Astrocyte of the spinal cord (primary cell): ENCODE data around the gene SEPTIN1.

ENCODE experiments used
- DNase-seq: peaks from one replicate; pipeline ENCODE4 v3.0.0; 2011; ENCODE audit warnings: low read depth, low spot score
- H3K4me3 ChIP-seq: 2 replicates; pipeline ENCODE4 v1.5.1; 2011; ENCODE audit warnings: low read depth, mild to moderate bottlenecking, low read length, moderate library complexity
- in situ Hi-C: cut with HindIII; loops from 2 replicates; pipeline ENCODE4 v1.10.0; 2017; ENCODE audit warnings: low sequenced_read_pairs
- TF ChIP-seq, protein P1 (sequence below): IDR thresholded peaks from 2 replicates; pipeline ENCODE4 v1.5.1; 2012; ENCODE audit warnings: low read depth, mild to moderate bottlenecking, low read length, inconsistent platforms

Gene SEPTIN1

DNA sequence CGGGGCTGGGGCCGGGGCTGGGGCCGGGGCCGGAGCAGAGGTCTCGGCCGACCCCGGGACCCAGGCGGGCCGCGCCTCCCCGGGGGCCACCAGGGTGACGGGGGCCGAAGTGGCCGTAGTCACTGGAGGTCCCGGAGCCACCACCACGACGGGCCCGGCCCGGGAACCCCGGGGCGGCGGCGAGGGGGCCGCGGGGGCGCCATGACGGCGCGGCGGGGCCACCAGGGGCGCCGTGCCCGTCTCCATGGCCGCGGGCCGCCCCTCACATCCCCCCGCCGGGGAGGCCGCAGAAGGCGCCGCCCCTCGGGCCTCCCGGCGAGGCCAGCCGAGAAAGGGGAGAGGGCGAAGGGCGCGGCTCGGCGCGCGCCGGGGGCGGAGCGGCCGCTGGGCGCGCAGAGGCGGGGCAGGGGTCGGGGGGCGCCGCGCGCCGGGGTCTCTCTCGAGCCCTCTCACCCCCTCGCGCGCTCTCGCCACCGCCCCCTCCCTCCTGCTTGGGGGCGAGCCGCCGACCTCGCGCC, 12.4 kb downstream of the SEPTIN1 start:
- no peak for DNase-seq
- peak overlapping the region; percentile 84 for H3K4me3 ChIP-seq
- TF ChIP-seq, protein P1, sequence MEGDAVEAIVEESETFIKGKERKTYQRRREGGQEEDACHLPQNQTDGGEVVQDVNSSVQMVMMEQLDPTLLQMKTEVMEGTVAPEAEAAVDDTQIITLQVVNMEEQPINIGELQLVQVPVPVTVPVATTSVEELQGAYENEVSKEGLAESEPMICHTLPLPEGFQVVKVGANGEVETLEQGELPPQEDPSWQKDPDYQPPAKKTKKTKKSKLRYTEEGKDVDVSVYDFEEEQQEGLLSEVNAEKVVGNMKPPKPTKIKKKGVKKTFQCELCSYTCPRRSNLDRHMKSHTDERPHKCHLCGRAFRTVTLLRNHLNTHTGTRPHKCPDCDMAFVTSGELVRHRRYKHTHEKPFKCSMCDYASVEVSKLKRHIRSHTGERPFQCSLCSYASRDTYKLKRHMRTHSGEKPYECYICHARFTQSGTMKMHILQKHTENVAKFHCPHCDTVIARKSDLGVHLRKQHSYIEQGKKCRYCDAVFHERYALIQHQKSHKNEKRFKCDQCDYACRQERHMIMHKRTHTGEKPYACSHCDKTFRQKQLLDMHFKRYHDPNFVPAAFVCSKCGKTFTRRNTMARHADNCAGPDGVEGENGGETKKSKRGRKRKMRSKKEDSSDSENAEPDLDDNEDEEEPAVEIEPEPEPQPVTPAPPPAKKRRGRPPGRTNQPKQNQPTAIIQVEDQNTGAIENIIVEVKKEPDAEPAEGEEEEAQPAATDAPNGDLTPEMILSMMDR, result no peak
- in situ Hi-C loops, result no loop called here

DNA sequence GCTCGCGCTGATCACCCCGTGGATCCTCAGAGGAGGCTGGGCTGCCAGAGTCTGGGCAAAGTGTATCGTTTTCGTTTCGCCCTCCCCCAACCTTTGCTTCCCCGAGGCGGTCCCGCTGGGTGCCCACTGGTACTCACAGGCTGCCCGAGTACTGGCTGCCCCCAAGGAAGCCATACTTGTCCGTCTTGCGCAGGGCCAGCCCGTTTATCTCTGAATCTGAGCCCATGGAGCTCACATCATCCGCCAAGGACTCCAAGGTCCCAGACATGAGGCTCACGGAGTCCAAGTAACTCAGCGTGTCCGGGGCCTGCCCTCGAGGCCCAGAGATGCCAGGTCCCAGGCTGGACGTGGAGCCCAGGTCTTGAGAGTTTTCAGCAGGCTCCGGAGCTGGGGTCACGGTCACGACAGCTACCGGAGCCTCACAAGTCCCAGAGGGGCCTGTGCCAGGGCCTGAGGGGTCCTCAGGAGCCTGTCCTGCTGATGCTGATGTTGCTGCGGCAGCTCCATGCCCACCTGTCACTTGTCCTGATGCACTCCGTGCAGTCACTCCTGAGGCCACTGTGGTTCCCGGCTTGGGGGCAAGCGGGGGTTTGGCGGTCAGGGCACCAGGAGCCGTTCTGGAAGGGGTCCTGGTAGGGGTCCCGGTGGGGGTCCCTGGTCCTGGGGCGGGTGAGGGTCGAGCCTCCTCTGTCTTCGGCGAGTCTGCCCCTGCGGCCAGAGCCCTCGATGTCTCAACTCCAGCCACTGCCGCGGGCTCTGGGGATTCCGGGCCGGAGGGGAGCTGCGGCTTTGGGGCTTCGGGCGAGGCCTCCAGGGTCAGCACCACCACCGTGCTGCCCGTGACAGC, 13.0 kb downstream of the SEPTIN1 start:
- TF ChIP-seq, protein P1, result no peak
- peak overlapping the region; percentile 84 for H3K4me3 ChIP-seq
- no peak for DNase-seq
- in situ Hi-C loops, result no loop called here

DNA sequence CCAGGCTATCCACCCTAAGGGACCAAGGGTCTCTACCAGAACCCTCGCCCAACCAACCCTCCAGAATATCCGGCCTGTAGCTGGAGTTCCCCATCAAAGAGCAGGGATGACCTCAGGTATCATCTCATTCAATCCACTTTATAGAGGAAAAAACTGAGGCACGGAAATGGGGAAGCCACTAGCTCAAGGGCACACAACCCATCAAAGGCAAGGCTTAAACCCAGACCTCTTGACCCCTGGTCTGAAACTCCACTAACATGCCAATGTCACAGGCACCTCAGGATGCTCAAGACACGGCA, 13.6 kb downstream of the SEPTIN1 start:
- DNase-seq, result no peak
- TF ChIP-seq, protein P1, result no peak
- in situ Hi-C loops, result no loop called here
- H3K4me3 ChIP-seq, result peak overlapping the region; percentile 84

DNA sequence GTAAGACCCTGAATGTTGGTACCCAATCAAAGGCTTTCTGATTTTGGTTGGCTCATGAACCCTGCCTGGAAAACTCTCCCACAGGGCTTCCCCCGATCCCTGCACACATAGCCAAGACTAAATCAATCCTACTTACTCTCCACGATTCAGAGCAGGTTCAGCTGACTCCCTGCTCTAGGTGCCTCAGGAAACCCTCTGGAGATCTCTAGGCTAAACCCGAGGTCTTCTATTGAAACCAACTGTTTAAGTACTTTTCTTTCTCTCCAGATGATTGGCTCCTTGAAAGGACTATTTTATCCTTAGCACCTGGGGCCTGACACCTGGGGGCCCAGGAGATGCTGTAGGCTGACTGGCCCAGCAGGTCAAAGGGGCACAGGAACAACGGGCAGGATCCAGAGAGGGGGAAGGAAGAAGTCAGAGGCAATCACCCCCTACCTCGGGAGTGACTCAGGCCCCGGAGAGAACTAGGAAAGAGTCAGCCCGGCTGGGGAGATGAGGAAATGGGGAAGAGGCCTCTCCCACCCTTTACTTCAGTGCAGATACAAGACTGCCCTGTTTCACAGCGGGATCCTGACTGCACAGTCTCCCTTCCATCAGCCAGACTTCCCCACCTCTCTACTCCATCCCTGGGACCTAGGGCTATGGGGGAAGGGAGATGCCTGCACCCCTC, 14.1 kb downstream of the SEPTIN1 start:
- in situ Hi-C loops, result no loop called here
- peak overlapping the region; percentile 84 for H3K4me3 ChIP-seq
- peak; percentile 46 for DNase-seq
- TF ChIP-seq, protein P1, result no peak

DNA sequence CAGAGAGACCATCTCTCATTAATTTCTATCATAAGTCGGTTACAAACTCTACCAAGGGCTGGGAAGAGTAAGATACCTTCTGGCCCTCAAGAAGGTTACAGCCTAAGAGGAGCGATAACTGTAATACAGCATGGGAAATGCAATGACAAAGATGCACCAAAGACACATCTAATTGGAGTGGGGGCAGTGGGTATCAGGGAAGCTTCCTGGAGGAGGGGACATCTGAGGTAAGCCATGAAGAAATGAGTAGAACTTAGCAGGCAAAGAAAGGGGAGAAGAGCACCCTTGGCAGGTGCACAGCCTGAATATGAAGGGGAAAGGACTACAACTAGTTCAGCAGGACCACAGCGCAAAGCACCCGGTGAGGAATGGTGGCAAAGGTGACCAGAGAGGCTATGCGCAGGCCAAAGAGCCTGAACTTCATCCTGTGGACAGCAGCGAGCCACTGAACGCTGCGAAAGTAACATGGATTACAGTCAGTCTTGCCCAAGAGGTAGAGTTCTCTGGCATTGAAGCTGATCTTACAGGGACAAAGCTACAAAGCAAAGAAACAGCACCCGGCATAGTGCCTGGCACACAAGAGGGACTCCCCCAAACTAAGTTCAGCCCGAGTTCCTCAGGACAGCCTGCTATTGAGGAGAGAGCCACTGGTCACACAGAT, 14.9 kb downstream of the SEPTIN1 start:
- TF ChIP-seq, protein P1, result no peak
- H3K4me3 ChIP-seq, result peak overlapping the region; percentile 84
- no peak for DNase-seq
- in situ Hi-C loops, result no loop called here

DNA sequence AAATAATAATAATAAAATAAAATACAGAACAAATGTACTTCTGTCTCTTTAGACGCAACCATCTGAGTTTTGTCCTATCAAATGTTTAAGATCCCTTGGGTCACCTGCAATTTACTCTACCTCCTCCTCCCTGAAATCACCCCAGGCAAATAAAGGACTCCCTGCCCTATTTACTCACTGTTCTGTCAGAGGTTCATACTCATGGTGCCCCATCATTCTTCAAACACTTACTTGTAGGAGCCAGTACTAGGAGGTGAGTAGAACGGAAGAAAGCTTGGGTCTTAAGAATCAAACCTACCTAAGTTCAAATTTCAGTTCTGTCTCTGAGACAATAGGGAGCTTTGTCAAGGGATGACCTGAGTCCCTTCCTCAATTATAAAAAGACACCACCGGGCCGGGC, 15.8 kb downstream of the SEPTIN1 start:
- no peak for DNase-seq
- in situ Hi-C loops, result no loop called here
- TF ChIP-seq, protein P1, result no peak
- H3K4me3 ChIP-seq, result no peak overlapping the region
